NCI-H1105 treated with DMSO at 0.1 percent for 48 hours (cell line): ENCODE results near the gene MRGPRD.

Experiments
- DNase-seq: peaks from one replicate; lab custom pipeline; 2025; lab: John Stamatoyannopoulos, UW

MRGPRD gene

DNA sequence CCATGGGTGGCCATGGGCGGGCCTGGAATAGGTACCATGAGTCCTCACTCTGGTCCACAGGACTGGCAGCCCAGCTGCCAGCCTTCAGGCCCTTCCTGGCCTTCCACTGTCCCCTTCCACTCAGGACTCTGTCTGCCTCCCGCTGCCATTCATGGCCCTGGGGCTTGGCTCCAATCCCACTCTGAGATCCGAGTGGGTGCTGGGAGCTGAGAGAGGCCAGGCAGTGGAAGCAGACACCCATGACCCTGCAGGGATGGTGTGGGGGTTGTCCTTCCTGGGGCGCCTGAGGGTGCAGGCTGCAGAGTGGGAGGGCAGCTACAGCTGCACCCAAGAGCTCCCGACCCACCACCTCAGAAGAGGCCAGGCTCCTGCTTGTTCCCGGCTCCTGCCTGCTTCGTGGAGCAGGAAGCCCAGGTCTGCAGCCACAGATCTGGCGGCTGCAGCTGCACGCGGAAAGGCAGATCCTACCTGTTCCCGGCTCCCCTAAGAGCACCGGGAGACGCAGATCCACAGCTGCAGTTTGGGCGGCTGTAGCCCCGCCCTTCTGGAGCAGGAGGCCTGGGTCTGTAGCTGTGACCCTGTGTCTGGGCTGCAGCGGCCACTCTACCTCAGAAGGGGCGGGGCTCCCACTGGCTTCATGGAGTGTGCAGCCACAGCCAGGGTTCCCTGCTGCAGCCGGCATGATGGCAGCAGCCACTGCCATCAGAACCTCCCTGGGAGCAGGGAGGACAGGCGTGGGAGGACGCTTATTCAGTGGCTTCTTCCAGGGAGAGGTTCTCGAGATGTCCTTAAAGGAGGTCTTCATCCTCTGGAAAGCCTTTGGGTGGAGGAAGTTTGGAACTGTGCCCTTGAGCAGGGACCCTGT is 49.6 kb downstream of the MRGPRD start:
- DNase-seq: no peak
